CD4-positive, alpha-beta T cell treated with Interleukin-2 at 100 ng/mL for 4 hours (primary cell): Measurements from ENCODE around the gene RRAGB.
"Not testable (repeated sequence)": the region's sequence is repeated elsewhere in the genome, so short reads cannot be mapped to it uniquely, and the experiment has no call there.

Experiments
- DNase-seq: peaks from one replicate; pipeline ENCODE4 v3.0.0-alpha.2; 2020; ENCODE audit warnings: low spot score

The RRAGB gene, protein sequence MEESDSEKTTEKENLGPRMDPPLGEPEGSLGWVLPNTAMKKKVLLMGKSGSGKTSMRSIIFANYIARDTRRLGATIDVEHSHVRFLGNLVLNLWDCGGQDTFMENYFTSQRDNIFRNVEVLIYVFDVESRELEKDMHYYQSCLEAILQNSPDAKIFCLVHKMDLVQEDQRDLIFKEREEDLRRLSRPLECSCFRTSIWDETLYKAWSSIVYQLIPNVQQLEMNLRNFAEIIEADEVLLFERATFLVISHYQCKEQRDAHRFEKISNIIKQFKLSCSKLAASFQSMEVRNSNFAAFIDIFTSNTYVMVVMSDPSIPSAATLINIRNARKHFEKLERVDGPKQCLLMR

DNA sequence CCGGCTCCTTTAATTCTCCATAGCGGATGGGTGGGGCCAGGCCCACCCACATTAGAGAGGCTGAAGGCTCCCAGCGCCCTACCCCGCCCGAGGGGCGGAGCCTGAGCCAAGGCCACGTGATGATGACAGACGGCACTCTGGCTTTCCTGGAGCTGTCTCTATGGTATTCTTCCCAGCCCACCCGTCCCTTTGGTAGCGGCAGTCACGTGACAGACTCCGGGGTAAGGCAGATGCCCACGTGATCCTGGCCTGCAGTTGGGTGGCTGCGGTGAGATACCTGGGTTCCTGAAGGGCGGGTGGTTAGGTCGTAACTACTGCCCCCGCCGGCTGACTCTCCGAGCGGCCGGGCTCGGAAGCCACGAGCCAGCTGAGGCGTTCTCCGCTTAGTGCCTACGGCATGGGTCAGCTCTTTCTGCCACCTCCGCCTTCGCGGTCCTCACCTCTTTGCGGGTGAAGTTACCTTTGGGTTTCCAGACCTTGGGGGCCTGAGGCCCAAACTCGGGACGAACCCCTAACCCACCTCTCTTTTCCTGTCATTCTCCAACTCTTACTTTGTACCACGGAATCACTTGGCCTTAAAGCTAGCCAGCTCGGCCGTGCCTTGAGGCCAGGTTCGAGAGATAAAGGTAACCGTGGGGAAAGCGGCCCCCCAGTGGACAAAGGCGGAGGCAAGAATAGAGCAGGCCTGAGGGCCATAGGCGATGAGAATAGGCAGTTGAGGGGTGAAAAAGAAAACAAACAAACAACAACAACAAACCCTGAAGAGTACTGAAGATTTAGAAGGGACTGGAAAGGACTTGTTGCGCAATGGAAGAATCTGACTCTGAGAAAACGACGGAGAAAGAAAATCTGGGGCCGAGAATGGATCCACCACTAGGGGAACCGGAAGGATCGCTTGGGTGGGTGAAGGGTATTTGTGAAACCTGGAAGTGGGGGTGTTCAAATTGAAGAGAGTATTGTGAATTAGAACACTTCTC, at the start of gene RRAGB:
RRAGB (plus strand) TSS at position 229 of the 977 bp plus-strand sequence; CDS start at position 808, 579 bp downstream.
- DNase-seq, result peak; percentile 94

DNA sequence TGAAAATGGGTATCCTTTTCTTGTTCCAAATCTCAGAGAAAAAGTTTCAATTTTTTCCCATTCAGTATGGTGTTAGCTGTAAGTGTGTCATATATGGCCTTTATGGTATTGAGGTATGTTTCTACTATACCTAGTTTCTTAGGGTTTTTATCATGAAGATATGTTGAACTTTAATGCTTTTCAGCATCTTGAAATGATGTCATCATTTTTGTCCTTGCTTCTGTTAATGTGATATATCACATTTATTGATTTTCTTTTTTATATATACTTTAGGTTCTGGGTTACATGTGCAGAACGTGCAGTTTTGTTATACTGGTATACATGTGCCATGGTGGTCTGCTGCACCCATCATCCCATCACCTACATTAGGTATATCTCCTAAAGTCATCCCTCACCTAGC, 49.5 kb upstream of the RRAGB start:
- no peak for DNase-seq

DNA sequence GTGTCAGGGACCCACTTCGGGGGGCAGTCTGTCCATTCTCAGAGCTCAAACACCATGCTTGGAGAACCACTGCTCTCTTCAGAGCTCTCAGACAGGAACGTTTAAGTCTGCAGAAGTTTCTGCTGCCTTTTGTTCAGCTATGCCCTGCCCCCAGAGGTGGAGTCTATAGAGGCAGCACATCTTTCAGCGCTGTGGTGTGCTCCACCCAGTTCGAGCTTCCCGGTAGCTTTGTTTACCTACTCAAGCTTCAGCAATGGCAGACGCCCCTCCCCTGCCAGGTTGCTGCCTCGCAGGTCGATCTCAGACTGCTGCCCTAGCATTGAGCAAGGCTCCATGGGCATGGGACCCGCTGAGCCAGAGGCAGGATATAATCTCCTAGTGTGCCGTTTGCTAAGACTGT, 29.0 kb upstream of the RRAGB start:
- DNase-seq, result not testable (repeated sequence)

DNA sequence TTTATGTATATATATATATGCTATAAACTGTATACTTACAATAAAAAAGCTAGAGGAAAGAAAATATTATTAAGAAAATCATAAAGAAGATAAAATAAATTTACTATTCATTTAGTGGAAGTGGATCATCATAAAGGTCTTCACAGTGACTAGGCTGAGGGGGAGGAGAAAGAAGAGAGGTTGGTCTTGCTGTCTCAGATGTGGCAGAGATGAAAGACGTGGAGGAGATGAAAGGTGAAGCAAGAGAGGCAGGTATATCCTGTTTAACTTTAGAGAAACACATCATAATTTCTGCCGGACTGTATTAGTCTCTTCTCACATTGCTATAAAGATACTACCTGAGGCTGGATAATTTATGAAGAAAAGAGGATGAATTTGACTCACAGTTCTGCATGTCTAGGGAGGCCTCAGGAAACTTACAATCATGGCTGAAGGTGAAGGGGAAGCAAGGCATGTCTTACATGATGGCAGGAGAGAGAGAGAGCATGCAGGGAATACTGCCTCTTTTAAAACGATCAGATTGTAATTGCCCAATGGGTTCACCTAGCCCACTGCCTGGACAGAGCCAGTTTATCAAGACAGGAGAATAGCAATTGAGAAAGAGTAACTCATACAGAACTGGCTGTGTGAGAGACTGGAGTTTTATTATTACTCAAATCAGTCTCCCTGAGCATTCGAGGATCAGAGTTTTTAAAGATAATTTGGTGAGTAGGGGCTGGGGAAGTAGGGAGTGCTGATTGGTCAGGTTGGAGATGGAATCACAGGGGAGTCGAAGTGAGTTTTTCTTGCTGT, 22.1 kb upstream of the RRAGB start:
- peak; percentile 25 for DNase-seq

DNA sequence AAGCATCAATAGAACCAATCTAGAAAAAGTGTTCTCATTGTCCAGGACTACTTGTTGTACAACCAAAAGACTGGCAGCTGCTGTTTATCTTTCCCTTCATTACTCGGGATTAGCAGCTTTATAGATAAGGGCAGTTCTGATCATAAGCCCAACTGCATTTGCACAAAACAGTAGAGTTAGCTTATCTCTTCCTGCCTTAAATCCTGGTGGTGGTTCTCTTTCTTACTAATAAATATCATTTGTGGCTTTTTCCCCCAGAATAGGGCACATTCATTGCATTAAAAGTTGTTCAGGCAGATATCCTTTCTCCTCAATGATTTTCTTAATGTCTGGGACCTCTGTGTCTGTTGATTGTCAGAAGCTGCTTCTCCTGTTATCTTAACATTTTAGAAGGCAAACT, 20.2 kb upstream of the RRAGB start:
- DNase-seq, result no peak

DNA sequence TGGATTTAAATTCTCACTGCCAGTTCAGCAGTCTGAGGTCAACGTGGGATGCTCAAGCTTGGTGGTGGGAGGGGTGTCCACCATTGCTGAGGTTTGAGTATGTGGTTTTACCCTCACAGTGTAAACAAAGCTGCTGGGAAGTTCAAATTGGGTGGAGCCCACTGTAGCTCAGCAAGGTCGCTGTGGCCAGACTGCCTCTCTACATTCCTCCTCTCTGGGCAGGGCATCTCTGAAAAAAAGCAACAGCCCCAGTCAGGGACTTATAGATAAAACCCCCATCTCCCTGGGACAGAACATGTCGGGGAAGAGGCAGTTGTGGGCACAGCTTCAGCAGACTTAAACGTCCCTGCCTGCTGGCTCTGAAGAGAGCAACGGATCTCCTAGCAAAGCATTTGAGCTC, 14.9 kb upstream of the RRAGB start:
- no peak for DNase-seq

DNA sequence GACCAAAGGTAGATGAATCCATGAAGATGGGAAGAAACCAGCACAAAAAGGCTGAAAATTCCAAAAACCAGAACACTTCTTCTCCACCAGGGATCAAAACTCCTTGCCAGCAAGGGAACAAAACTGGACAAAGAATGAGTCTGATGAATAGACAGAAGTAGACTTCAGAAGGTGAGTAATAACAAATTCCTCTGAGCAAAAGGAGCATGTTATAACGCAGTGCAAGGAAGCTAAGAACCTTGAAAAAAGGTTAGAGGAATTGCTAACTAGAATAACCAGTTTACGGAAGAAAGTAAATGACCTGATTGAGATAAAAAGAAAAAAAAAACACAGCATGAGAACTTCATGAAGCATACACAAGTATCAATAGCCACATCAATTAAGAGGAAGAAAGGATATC, 14.1 kb upstream of the RRAGB start:
- DNase-seq, result not testable (repeated sequence)

DNA sequence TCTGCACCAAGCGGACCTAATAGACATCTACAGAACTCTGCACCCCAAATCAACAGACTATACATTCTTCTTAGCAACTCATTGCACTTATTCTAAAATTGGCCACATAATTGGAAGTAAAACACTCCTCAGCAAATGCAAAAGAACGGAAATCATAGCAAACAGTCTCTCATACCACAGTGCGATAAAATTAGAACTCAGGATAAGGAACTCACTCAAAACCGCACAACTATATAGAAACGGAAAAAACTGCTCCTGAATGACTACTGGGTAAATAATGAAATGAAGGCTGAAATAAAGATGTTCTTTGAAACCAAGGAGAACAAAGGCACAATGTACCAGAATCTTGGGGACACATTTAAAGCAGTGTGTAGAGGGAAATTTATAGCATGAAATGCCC, 12.5 kb upstream of the RRAGB start:
- not testable (repeated sequence) for DNase-seq

DNA sequence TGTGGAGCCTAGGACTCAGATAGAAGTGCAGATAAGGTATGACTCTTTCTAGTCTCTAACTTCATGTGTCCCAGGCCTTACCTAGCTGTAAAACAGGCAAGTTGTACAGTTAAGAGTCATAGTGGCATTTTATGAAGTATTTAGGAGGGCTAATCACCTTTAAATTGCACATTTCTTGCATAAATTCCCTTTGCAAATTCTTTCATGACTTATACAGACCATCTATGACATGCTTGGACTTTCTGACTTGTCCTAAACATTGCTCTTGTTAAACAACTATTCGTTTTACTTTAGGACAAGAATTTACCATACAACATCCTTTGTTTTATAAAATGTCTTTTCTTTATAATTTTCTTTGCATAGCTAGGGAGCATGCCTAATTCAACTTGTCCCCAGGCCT, 7.8 kb upstream of the RRAGB start:
- DNase-seq, result no peak

DNA sequence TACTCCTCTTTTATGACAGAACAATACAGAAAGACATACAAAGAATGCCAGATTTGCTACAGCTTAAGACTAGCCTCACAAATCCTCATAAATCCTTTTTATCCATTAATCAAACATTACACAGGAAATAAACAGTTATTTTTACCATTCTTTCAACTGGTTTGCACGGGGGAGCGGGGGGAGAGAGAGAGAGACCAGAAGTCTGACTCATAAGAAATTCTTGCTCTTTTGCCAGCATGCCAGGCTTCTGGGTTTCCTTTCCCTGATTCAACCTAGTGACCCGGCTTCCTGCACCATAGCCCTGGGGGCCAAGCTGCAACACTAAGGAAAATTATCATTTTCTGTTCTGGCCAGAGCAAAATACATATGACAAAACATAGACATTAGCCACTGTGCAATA, 6.8 kb upstream of the RRAGB start:
- DNase-seq, result no peak

DNA sequence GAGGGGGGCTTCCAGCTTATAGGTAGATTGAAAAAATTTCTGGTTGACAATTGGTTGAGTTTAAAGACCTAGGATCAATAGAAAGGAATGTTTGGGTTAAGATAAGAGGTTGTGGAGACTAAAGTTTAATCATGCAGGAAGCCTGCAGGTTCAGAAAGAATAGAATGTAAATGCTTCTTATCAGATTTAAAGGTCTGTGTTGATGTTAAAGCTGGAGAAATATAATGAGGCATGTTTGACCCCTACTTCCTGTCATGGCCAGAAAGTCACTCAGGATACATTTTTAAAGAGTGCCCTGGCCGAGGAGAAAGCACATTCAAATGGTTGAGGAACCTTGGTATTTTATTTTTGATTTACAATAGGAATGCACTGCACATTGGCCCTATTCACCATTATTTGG, 3.9 kb upstream of the RRAGB start:
- no peak for DNase-seq

DNA sequence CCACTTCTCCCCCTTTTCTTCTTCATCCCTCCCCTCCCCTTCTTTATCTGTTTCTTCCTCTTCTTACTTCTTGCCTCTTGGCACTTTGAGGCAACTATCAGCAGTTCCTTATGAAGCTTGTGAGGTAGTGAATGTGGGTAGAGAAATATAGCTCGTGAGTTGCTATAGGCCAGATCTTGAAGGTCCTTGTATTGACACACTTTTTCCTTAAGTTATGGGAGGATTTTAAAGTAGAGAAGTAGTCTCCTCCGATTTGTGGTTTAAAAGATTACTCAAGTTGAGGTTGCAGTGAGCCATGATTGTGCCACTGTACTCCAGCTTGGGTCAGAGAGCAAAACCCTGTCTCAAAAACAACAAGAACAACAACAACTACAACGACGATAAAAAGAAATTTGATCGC, 3.4 kb upstream of the RRAGB start:
- no peak for DNase-seq

DNA sequence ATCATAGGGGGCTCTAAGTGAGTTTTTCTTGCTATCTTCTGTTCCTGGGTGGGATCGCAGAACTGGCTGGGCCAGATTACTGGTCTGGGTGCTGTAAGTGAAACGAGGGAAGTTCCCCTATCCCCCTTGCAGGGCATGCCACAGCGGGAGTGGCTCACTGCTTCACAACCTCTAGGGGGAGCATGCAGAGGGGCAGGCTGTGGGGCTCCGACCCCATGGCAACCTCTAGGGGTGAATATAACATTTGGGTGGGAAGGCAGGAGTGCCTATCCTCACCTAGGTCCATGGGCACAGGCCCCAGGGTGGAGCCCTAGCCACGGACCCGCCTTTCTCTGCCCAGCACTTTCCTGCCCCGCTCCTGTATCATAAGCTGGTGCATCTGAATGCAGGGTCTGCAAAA, 1.7 kb upstream of the RRAGB start:
- DNase-seq, result no peak

DNA sequence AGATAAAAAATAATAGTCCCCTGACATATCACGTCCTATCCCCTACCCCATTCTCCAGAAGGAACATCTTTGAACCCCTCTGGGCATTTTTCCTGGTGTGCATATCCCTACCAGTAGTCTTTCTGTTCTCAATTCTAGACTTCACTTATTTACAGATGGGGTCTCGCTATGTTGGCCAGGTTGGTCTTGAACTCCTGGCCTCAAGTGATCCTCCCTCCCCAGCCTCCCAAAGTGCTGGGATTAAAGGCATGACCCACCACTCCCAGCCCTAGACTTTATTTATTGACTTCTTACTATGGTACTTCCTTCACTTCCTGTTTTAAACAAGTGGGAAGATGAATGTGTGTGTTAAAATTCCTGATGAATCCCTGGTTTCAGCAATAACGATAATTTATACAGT, 612 bp upstream of the RRAGB start:
- no peak for DNase-seq

DNA sequence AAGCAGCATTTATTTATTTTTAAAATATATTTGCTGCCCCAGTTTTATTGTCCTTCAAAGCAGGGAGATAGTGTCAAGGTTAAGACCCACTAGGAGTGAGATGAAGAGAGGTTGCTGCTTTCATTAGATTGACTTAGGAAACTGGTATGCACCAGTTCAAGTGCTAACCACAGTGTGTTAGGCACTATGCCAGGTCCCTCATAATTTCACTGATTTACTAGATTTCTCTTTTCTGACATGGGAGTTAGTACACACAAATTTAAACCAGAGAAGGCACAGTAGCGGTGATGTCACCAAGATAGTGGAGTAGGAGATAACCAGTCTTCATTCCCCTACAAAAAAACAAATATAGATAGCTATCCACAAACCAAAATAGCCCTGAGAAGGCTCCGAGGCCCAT, 14.3 kb downstream of the RRAGB start:
- DNase-seq, result no peak

DNA sequence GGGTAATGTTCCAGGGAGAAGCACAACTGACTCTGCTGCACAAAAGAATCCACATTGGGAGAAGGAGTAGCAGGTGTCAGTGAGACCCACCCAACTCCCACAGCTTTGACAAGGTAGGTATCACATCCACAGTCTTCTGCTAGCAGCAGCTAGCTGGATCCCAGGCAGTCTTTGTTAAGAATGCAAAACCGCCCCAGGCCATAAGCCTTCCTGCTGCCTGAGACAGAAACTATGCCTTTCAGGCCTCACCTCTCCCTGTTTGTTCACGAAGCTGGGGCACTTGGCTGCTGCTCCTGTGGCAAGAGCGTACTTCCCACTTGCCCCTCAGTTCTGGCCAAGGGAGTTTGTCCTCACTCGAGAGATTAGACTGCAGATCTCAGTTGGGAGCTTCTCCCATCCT, 21.4 kb downstream of the RRAGB start:
- DNase-seq, result no peak

DNA sequence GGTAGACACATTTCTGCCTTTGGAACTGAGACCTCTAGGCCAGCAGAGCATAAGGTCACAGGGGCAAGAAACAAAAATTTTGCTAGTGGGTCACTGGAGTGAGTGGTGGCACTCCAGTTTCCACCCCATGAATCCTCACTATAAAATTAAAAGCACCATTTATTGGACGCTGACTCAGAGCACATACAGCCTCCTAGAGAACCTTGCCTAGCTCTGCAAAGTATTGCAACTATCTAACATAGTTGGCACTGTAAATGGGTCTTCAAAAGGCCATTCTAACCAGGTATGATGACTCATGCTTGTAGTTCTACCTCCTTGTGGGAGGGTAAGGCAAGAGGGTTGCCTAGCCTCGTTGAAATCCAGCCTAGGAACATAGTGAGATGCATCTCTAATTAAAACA, 25.1 kb downstream of the RRAGB start:
- DNase-seq, result no peak

DNA sequence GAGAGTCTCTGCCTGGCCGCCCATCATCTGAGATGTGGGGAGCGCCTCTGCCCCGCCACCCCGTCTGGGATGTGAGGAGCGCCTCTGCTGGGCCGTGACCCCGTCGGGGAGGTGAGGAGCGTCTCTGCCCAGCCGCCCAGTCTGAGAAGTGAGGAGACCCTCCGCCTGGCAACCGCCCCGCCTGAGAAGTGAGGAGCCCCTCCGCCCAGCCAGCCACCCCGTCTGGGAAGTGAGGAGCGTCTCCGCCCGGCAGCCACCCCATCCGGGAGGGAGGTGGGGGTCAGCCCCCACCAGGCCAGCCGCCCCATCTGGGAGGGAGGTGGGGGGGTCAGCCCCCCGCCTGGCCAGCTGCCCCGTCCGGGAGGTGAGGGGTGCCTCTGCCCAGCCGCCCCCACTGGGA, 30.9 kb downstream of the RRAGB start:
- DNase-seq, result not testable (repeated sequence)

DNA sequence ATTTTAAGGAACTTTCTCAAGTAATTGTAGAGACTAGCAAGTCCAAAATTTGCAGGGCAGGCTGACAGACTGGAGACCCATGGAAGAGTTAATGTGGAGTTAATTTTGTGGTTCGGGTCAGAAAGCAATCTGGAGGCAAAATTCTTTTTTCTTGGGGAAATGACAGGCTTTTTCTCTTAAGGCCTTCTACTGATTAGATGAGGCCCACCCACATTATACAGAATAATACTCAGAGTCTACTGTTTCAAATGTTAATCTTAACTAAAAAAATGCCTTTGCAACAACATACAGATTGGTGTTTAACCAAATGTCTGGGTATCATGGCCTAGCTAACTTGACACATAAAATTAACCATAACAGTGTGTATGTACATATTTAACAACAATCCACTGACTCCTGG, 32.7 kb downstream of the RRAGB start:
- DNase-seq, result no peak

DNA sequence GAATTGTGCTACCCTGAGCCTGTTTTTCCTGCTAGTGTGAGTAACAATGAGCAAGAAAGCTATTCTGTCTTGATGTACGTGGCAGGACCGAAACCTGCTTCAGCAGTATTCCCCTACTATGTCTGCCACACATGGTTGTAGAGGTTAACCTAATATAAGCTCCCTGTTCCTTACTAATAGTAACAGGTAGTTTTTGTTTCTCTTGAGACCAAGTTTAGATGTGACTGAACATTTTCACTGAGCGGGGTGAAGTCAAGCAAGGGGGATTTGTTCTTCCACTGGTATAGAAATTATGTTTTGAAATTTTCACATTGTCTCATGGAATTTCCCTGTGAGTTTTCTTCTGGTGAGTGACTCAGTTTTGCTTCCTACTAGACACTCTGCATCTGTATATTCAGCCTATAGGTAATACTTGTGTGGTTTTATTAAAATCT, 37.3 kb downstream of the RRAGB start:
- no peak for DNase-seq

DNA sequence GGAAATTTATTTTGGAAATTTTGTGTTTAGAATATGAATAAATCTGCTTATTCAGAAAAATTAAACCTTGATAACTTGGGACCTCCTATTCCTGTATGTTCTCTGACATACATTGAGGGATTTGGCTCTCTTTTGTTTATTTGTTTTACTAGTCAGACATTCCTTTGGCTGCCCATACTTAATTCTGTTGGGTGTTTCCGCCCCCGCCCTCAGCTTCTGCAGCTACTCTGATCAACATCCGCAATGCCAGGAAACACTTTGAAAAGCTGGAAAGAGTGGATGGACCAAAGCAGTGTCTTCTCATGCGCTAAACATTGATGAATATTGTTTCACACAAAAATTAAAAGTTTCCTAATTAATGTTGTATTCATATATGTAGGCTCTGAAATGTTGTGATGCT, 40.5 kb downstream of the RRAGB start:
- no peak for DNase-seq

DNA sequence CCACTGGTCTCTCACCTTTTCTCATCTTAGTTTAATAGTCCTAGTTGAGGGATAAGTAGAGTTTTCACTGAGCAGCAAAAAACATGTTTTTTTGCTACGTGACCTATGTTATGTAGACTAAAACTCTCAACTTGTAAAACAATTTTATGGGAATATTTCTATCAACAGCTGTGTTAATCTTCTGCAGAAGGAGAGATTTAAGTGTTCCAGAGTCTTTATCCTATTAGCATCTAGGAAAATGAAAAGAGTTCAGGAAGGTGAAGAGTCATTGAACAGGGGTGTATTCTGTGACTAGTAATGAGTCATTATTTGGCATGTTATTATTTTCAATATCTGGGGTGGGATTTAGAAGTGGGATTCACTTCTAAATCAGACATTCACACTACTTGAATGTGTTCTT, 41.9 kb downstream of the RRAGB start:
- no peak for DNase-seq
